ENCODE measurements around the gene DDO.

DDO gene, protein sequence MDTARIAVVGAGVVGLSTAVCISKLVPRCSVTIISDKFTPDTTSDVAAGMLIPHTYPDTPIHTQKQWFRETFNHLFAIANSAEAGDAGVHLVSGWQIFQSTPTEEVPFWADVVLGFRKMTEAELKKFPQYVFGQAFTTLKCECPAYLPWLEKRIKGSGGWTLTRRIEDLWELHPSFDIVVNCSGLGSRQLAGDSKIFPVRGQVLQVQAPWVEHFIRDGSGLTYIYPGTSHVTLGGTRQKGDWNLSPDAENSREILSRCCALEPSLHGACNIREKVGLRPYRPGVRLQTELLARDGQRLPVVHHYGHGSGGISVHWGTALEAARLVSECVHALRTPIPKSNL

DNA sequence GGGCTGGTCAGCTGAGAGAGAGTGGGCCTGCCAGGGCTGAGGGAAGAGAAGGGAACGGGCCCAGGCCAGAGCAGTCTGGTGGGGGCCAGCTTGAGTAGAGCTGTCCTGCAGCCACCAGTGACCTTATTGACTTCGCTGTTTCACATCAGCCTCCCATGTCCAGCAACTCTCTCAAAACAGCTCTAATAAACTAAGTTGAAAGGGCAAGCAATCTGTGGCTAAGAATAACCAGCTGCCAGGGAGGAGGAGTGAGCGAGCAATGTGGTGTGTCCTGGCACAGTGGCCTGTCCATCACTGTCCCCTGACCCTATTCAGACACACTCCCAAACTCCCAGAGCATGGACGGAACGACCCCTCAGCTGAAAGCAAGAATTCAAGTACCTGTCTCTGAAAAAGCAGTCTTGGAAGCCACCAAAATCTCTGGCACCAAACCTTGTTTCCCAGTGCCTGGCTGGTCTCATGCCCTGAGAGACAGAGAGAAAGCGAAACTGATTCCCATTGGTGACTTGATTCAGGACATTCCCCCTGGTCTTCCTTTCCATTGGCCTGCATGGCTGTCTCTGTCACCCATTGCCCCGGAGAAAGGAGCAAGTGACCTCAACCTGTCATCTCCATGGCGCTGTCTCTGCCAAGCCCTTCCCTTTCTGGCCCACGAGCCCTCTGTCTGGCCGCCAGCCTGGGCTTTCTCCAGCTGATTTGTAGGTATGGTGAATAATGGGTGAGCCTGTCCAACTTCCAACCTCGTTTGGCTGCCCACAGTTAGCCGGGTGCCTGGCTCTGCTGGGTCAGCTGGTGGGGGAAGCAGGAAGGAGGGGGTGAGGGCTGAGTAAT is at the start of gene DDO:
TSS of gene DDO (minus strand) at position 490 of the 831 bp plus-strand sequence. CDS start 2,113 bp downstream, outside the sequence.
- no peak for DNase-seq (ENCODE audit: low read depth in 4 of 4, low spot score in 1 of 4)

DNA sequence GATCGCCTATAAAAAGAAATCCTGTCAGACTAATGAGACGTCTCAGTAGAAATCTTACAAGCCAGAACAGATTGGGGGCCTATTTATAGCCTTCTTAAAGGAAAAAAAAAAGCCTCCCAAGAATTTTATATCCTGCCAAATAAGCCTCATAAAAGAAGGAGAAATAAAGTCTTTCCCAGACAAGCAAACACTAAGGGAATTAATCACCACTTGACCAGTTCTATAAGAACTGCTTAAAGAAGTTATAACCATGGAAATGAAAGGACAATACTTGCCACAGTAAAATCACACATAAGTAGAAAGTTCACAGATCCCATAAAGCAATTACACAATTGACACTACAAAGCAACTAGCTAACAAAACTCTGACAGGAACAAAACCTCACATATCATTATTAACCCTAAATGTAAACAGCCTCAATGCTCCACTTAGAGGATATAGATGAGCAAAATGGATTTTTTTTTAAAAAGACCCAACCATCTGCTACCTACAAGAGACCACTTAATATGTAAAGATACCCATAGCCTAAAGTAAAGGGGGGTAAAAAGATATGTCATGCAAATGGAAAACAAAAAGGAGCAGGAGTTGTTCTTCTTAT is 47.6 kb upstream of the DDO start:
- no peak for DNase-seq (ENCODE audit: low read depth in 4 of 4, low spot score in 1 of 4)

DNA sequence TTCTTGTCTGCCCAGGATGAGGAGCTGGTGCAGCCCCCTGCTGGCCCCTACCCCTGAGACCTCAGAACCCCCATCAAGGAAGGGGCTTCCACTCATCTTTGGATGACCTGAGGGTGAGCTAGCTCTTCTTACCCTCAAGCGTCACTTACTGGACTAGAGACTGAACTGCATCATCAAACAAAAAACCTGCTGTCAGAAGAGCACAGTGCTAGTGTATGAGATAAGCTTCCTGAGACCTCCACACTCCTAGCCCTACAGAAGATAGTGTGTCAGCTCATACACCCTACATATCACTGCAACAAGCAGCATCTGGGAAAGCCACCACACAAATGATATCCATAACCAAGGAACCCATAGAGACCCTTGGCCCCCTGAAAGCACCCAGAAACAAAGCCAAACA is 46.0 kb upstream of the DDO start:
- no peak for DNase-seq (ENCODE audit: low read depth in 4 of 4, low spot score in 1 of 4)

DNA sequence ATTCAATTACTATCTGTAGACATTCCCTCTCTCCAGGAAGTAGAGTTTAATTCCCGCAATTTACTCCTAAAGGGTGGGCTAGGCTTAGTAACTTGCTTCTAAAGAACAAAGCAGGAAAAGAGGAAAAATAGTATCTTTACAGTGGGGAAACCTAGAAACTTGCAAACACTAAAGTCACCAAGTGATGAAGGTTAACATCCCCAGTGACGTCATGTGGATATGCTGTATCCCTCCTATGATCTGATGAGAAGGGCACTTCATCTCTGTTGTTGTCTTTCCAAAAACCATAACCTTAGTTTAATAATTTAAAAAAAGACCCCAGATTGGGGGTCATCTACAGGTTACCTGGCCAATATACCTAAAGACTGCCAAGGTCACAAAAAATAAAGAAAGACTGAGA is 43.8 kb upstream of the DDO start:
- no peak for DNase-seq (ENCODE audit: low read depth in 4 of 4, low spot score in 1 of 4)

DNA sequence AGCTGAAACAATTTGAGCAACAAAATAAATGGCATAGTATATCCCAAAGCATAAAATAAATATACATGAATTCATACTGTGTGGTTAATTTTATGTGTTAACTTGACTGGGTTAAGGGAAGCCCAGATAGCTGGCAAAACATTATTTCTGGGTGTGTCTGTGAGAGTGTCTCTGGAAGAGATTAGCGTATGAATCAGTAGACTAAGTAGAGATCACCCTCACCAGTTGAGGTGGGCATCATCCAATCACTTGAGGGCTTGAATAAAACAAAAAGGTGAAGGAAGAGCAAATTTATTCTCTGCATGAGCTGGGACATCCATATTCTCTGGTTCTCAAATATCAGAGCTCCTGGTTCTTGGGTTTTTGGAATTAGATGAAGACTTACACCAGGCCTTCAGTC is 43.1 kb upstream of the DDO start:
- no peak for DNase-seq (ENCODE audit: low read depth in 4 of 4, low spot score in 1 of 4)

DNA sequence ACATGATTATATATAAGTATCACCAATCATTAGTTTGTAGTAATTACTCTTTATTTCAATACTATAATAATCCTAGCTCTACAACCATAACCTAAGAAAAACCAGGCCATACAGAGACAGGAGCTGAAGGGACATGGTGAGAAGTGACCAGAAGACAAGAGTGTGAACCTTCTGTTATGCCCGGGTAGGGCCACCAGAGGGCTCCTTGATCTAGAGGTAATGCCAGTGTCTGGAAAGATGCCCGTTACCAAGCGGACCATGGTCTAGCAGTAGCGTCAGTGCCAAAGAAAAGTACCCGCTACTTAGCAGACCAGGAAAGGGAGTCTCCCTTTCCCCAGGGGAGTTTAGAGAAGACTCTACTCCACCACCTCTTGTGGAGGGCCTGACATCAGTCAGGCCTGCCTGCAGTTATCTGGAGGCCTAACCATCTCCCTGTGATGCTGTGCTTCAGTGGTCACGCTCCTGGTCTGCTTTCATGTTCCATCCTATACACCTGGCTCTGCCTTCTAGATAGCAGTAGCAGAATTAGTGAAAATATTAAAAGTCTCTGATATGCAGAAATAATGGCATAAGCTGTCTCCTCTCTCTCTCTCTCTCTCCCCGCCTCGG is 42.3 kb upstream of the DDO start:
- DNase-seq (ENCODE audit: low read depth in 4 of 4, low spot score in 1 of 4) = peak in 1 of 4 experiments; percentile 4

DNA sequence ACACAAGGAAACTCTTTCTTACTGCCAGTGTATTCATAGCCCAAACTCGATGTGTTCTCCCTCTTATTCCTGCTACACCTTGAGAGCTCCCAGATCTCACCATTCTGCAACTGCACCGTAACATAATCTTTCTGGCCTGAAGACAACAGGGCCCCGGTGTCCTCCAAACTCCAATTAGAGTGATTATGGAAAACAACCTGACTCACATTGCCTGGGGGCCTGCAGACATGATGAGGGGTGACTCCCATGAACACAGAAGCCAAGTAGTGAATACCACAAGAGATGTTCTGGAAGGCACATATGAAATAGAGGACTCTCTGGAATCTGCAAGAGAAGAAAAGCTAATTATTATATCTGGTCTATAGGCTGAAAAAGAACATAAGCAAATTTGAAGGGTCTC is 41.3 kb upstream of the DDO start:
- DNase-seq (ENCODE audit: low read depth in 4 of 4, low spot score in 1 of 4) = no peak

DNA sequence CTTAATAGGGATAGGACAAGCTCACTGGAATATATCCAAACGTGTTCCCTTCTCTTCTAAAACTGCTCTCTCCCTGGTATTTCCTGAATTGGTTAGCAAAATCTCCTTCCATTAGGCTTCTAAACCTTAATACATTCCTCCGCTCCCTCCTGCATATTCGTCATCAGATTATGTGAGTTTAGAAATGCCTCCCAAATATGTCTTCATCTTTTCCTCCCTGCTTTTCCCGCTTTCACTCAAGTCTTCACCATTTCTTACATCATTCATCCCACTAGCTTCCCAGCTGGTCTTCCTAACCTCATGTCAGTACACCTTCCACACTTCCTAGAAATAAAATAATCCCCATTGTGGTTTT is 34.1 kb upstream of the DDO start:
- no peak for DNase-seq (ENCODE audit: low read depth in 4 of 4, low spot score in 1 of 4)

DNA sequence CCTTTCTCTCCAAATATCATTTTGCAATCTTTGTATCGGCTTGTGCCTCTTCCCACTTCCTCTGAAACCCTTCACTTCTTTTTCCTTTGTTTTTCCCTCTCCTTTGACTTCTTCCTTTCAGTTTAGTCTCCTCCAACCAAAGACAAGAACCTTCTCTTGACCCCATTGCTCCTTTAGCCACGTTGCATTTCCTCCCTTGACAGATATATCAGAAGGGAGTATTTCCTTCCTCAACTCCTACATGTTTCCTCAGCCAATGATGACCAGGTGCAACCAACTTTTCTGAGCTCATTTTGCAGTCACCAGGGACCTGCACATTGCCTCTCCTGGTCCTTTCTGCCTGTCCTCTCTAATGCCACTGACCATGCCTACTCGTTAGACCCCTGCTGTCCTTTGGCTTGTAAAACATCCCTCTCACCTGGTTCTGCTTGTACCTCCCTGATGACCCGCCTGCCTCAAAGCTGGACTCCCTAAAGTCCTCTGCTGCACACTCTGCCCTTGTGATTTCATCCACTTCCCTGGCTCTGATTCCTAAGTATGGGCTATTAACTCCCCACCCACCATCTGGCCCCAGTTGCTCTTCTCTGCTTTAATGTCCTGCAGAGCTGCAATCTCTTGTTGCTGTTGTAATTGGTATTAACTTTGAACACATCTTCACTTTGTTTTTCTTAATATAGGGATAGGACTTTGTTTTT is 33.6 kb upstream of the DDO start:
- DNase-seq (ENCODE audit: low read depth in 4 of 4, low spot score in 1 of 4) = no peak

DNA sequence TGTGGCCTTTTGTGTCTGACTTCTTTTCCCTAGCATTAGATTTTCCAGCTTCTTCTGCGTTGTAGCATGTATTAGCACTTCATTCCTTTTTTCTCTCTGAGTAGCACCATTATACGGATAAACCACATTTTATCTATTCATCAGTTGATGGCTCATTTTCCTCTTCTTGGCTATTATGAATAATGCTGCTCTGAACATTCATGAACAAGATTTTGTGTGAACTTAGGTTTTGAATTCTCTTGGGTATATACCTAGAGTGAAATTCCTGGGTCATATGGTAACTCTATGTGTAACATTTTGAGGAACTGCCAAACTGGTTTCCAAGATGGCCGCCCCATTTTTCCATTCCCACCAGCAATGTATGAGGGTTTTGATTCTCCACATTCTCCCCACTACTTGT is 32.4 kb upstream of the DDO start:
- no peak for DNase-seq (ENCODE audit: low read depth in 4 of 4, low spot score in 1 of 4)

DNA sequence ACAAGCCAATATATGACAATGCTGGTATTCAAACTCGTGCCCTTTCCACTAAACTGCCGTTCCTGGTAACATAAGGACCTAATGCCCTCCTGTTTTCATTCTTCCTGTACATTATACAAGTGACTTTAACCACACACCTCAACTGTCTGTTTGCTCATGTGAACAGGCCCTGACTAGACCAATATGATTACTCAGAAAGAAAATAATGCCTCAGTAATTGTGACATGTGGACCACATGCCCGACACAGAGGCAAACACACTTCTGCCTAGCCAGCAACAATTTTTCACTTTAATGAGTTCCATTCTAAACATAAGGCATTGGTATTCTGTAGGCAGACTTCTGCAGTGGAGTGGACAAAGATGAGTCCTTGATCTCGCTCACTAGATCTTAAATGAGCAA is 31.0 kb upstream of the DDO start:
- DNase-seq (ENCODE audit: low read depth in 4 of 4, low spot score in 1 of 4) = no peak

DNA sequence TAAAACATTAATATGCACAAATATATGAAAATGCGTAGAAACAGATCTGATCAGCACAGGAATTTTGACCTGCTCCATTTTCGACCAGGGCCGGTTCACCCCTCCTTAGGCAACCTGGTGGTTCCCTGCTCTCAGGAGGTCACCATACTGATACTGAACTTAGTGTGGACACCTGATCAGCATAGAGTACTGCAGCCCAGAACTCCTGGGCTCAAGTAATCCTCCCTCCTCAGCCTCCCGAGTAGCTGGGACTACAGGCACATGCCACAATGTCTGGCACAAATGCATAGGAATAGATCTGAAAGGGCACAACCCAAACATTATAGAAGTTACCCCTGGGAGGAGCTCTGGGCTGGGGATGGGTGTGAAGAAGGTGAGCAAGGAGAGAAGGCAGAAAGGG is 24.7 kb upstream of the DDO start:
- no peak for DNase-seq (ENCODE audit: low read depth in 4 of 4, low spot score in 1 of 4)

DNA sequence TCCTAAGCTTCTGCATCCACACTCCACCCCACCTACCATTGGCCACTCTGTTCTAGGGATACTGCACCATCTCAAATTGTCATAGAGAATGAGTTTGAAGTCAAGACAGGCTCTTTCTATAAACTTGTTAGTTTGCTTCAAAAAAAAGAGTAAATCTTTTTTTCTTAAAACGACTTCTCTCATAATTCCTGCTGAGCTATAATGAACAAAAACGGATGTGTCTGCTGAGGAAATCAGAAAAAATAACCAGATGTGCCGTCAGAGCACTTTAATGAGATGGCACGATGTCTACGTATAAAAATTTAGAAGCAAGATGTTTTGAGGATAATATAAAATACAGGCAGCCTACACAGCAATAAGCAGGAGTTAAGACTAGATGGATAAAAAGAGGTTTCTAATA is 24.0 kb upstream of the DDO start:
- no peak for DNase-seq (ENCODE audit: low read depth in 4 of 4, low spot score in 1 of 4)

DNA sequence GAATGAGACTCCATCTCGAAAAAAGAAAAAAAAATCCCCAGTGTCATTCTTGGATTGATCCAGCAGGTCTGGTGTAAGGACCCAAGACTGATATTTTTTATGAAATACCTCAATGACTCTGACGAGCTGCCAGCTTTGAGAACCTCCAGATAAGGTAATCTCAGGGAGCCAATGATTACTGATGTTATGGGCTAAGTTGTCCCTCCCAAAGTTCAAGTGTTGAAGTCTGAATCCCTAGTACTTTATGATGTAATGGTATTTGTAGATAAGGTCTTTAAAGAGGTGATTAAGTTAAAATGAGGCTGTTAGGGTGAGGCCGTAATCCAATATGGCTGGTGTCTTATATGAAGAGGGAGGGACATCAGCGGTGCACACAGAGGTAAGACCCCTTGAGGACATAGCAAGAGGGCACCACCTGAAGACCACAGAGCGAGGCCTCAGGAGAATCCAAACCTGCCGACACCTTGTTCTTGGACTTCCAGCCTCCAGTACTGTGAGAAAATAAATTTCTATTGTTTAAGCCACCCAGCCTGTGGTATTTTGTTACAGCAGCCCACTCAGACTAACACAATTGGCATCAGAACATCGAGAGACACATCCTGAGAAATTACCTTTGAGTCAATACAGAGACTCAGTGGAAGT is 19.7 kb upstream of the DDO start:
- no peak for DNase-seq (ENCODE audit: low read depth in 4 of 4, low spot score in 1 of 4)

DNA sequence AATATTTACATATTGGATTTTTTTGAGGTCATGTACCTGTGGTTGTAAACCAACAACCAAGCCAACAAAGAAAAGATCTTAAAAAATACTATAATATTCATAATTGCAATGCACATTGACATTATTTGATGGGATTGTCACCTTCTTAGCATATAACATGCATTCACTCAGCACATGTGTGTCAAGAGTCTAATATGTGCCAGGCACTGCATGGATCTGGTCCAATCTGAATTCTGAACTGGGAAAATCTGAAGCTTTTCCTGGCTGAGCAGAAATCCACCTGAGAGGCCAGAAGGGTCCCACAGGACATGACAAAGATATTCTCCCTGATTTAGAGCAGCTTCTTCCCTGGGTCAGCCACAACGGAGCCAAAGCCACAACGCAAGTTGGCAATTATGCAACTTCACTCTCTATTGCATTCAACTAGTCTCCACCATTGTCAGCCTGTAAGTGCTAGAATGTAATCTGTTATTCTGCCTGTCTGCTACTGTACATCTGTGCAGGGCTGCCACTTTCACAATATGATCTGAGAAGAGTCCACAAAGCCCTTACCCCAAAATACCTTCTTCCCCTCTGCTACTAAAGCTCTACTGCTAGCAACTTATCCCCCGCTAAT is 17.0 kb upstream of the DDO start:
- no peak for DNase-seq (ENCODE audit: low read depth in 4 of 4, low spot score in 1 of 4)

DNA sequence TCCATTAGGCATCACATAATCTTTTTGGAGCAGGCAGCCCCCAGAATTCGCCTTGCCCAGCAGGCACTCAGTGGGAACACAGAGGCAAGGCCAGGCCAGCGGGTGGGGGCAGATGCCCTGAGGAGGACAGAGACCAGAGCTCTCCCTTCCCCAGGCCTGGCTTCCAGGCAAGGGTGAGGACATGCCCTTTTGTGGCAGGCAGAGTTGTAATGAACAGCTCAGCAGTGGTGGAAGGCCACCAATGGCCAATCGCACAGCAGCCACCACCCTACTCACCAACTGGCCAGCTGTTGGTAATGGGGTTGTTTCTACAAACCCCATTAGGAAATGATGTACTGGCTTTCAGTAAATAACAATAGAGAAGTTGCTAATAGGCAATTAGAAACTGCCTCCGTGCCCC is 15.4 kb upstream of the DDO start:
- DNase-seq (ENCODE audit: low read depth in 4 of 4, low spot score in 1 of 4) = no peak

DNA sequence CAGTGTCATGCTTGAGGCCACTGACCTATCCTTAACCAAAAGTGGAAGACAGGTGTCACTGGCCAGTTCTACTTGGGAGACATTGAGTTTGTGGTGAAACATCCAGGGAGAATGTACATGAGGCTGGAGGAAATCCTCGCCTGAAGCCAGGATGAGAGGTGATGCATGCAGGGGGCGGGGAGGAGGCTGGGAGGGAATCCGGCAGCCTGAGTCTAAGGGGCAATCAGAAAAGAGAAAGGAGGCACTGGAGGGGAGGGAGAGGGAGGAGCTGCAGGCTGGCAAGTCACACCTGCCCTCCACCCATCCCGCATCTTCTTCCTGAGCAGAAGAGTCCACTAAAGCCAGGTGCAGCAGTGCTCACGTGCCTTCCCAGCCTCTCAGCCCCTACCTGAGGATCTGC is 14.9 kb upstream of the DDO start:
- no peak for DNase-seq (ENCODE audit: low read depth in 4 of 4, low spot score in 1 of 4)

DNA sequence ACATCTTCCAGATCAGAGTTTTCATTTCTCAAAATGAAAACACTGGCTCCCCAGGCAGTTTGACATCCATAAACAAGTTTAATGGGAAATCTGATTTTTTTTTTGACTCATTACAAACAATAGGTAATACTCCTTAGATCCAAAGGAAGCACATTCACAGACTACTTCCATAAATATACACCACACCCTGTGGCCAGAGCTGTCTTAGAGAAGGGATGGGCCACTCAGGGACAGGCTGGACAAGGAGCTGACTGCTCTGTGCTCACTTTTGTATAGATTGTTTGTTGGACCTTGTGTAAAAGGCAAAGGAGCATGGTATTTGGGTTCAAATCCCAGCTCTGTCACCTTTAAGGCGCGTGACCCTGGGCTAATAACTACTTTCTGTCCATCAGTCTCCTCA is 12.8 kb upstream of the DDO start:
- no peak for DNase-seq (ENCODE audit: low read depth in 4 of 4, low spot score in 1 of 4)

DNA sequence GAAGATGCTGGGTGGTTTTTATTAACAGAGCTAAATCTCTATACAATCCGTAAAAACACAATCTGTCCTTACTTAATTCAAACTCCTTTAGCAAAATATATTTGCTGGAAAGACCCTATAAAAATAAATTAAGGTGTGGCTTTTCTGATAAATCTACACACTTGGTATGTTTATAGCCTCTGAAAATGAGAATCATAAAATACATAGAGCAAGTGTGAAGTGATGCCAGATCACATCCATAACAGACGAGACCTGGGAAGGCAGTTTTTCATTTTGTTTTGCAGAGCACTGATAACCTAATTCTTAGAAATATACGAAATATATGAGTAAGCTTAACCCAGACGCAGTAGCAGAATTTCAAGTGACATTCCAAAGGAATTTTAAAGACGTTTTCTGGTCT is 10.4 kb upstream of the DDO start:
- no peak for DNase-seq (ENCODE audit: low read depth in 4 of 4, low spot score in 1 of 4)

DNA sequence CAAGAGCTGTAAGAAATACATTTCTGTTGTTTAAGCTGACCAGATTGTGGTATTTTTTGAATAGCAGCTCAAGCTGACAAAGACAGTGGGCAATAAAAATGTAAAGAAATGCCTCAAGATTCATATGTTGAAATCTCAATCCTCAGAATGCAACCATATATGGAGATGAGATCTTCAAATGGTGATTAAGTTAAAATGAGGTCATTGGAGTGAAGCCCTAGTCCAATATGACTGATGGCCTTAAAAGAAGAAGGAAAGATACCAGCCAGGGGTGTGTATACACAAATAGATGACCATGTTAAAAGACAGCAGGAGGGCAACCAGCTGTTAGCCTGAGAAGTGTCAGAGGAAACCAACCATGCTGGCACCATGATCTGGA is 7.1 kb upstream of the DDO start:
- DNase-seq (ENCODE audit: low read depth in 4 of 4, low spot score in 1 of 4) = no peak

All from stimulated activated CD4-positive, alpha-beta T cell treated with anti-CD3 and anti-CD28 coated beads, Interleukin-1b, Interleukin-23, amount 100 ng/mL, for 24 hours (primary cell).